Measurements from ENCODE around the gene BTK. TPM values are rescaled to one million over a fixed set of nuclear protein-coding genes. Genes with fewer than 3 reads are reported as not detected.

Gene BTK
- total RNA-seq, 2 donors from 2014 or later, result 0.48 to 1.7 TPM

DNA sequence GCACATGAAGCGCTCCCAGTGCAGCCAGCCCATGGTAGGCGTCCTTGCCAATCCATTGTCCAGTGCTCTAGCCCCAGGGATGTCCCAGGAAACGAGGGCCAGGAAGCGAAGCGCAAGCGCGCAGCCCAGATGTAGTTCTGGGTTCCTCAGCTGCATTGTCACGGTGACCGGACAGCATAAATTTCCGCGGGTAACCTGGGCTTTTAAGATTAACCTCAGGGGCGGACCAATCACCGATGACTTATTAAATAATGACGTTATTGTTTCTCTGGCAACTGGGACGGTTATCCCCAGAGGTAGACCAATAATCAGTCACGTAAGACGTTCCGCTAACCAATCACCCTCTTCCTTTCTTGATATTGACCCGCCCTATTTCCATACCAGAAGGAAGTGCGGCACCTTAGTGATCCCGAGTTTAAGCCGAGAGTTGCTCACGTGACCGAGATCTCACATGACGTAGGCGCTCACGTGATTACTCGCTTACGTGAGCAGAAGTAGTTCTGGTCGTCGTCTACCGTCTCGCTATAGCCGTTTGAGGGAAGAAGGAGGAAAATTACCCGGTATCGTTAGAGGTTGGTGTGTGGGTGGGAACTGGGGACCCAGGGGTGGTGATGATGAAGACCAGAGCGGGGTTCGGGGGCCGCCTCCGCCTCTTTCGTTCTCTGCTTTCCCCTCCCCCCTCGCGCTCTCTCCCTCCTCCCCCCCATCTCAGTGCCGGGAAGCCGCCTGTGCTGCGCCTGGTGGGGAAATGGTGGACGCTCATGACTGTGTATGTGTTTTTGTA, 21.9 kb upstream of the BTK start, which contains the start of the genes GLA and HNRNPH2:
Gene GLA, minus strand, starts transcription at position 178 of the 784 bp plus-strand sequence. Its CDS starts 22 bp downstream, at position 156.
Gene HNRNPH2, plus strand, starts transcription at position 475 of the 784 bp plus-strand sequence. CDS start 3,767 bp downstream, outside the sequence.
- Mint-ChIP-seq H3K27ac (peak within 1 kb of the TSS; percentile 94), H3K36me3 (ENCODE audit: low read depth) (peaks cover 64% of the 10 kb centered on the region), H3K4me1 (peaks cover 15% of the 10 kb centered on the region), H3K27me3 (no peaks in the 10 kb centered on the region), H3K4me3 (peak within 1 kb of the TSS; percentile 90), H3K9me3 (no peaks in the 10 kb centered on the region)
- peak; percentile 93 for ATAC-seq (replicated peaks)

DNA sequence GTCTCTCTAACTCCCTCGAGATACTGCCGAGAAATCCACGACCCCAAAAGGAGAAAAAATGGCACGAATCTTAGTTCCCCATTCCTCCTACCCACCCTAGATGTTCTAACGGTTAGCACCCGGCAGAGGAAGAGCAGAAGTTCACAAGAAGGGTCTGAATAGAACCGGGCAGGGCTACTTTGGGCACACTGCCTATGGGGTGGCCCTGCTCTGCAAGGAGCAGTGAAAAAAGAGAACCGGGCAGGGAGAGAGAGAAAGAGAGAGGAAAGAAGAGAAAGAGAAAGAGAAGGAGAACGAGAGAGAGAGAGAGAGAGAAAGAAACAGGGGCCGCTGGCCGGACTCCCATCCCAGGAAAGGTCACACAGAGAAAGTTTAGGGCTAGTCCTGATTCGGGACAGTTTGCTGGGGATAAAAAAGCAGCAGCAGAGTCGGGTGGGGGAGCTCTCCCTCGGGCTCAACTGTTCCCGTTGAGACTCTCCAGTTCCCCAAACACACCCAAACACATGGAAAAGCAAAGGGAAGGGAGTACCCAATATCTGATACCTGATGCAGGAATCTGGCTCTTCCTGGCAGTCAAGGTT, 21.3 kb upstream of the BTK start:
- Mint-ChIP-seq H3K27ac (peak overlapping the region; percentile 94), H3K4me1 (peaks cover 8% of the 10 kb centered on the region), H3K9me3 (no peaks in the 10 kb centered on the region), H3K36me3 (ENCODE audit: low read depth) (peaks cover 64% of the 10 kb centered on the region), H3K27me3 (no peaks in the 10 kb centered on the region), H3K4me3 (peak overlapping the region; percentile 90)
- ATAC-seq (replicated peaks), result no peak

DNA sequence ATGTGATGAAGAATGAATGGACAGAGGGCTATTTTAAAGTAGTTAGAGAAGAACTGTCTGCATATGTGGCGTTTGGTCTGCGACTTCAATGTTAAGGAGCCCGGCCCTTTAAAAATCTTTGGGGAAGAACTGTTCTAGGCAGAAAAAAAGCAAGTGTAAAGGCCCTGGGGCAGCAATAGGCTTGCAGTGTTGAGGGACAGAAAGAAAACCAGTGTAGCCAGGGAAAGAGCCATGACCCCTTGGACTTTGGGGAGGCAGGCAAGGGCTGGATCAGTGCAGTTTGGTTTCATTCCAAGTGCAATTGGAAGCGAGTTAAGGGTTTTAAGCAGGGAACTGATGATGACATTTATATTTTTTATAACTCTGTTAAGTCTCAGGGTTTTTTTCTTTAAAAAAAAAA, 13.8 kb upstream of the BTK start:
- H3K36me3 Mint-ChIP-seq (ENCODE audit: low read depth), result peaks cover 79% of the 10 kb centered on the region
- H3K27me3 Mint-ChIP-seq, result no peaks in the 10 kb centered on the region
- H3K27ac Mint-ChIP-seq, result no peak overlapping the region
- no peaks in the 10 kb centered on the region for H3K9me3 Mint-ChIP-seq
- no peaks in the 10 kb centered on the region for H3K4me1 Mint-ChIP-seq
- no peak for ATAC-seq (replicated peaks)
- no peak overlapping the region for H3K4me3 Mint-ChIP-seq

DNA sequence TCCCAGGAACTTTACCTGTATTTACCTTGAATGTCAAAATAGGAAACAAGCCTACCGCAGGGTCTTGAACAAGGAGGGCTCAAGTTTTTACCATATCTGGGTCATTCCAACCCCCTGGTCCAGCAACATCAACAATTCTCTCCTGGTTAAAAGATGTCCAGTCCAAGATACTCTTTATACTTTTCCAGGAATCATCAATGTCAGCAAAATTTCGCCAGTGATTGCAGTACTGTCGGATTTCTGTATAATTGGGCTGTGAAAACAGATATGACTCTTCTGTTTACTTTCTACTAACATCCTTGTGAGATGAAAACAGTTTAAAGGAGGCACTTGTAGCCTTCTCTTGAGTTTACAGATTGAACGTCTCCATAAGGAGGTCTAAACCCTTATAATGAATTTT, 12.7 kb upstream of the BTK start:
- H3K36me3 Mint-ChIP-seq (ENCODE audit: low read depth), result peaks cover 79% of the 10 kb centered on the region
- H3K9me3 Mint-ChIP-seq, result no peaks in the 10 kb centered on the region
- peaks cover 1% of the 10 kb centered on the region for H3K4me1 Mint-ChIP-seq
- ATAC-seq (replicated peaks), result no peak
- H3K27ac Mint-ChIP-seq, result no peak overlapping the region
- H3K4me3 Mint-ChIP-seq, result no peak overlapping the region
- no peaks in the 10 kb centered on the region for H3K27me3 Mint-ChIP-seq

DNA sequence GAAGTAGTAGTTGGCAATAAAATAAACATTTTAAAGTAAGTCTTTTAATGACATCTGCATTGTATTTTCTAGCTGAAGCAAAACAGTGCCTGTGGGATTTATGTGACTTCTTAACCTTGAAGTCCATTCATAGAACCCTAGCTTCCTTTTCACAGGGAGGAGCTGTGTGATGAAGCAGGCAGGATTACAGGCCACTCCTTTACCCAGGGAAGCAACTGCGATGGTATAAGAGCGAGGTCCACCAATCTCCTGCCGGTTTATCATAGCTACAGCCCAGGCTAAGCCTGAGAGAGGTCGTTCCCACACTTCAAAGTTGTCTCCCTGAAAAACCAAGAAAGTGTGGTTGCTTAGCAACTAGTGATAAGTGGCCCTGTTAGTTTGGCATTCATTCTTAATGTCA, 11.8 kb upstream of the BTK start:
- H3K9me3 Mint-ChIP-seq, result no peaks in the 10 kb centered on the region
- no peaks in the 10 kb centered on the region for H3K27me3 Mint-ChIP-seq
- peaks cover 4% of the 10 kb centered on the region for H3K4me1 Mint-ChIP-seq
- no peak overlapping the region for H3K27ac Mint-ChIP-seq
- no peak for ATAC-seq (replicated peaks)
- H3K4me3 Mint-ChIP-seq, result no peak overlapping the region
- H3K36me3 Mint-ChIP-seq (ENCODE audit: low read depth), result peaks cover 80% of the 10 kb centered on the region

DNA sequence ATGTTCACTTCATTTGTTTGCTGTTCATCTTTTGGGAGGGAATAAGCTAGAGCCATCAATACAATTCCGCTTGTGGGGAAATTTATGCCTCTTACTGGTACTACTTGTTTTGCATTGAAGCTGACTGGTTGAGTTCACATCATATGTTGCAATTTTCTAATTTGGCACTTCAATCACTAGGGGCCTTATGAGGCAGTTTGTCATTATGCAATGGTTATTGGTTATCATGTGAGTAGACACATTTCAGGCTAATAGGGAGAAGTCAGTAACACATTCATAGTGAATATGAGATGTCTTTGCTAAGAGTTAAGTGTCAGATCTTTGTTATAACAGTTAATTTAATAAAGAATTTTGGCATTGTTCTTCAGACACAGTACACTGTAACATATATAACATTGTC, 9.8 kb upstream of the BTK start:
- H3K4me3 Mint-ChIP-seq, result no peak overlapping the region
- no peak for ATAC-seq (replicated peaks)
- H3K27ac Mint-ChIP-seq, result peak overlapping the region; percentile 48
- no peaks in the 10 kb centered on the region for H3K9me3 Mint-ChIP-seq
- H3K4me1 Mint-ChIP-seq, result peaks cover 4% of the 10 kb centered on the region
- peaks cover 80% of the 10 kb centered on the region for H3K36me3 Mint-ChIP-seq (ENCODE audit: low read depth)
- H3K27me3 Mint-ChIP-seq, result no peaks in the 10 kb centered on the region

DNA sequence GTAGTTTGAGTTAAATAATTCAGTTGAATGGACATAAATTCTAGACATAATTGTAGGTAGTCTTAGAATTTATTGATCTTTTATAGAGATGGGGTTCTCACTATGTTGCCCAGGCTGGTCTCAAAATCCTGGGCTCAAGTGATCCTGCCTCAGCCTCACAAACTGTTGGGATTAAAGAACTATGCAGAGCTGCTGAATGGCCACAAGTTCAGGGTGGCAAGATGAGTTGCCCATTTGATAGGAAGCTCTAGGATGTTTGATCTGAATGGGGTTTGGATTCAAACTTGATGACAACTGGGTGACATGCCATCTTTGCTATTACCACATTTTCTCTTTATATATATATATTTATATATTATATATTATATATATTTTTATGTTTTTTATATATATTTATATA, 8.4 kb upstream of the BTK start:
- ATAC-seq (replicated peaks), result no peak
- Mint-ChIP-seq H3K9me3 (no peaks in the 10 kb centered on the region), H3K27me3 (no peaks in the 10 kb centered on the region), H3K36me3 (ENCODE audit: low read depth) (peaks cover 69% of the 10 kb centered on the region), H3K4me3 (peak overlapping the region; percentile 95), H3K27ac (no peak overlapping the region), H3K4me1 (peaks cover 4% of the 10 kb centered on the region)

DNA sequence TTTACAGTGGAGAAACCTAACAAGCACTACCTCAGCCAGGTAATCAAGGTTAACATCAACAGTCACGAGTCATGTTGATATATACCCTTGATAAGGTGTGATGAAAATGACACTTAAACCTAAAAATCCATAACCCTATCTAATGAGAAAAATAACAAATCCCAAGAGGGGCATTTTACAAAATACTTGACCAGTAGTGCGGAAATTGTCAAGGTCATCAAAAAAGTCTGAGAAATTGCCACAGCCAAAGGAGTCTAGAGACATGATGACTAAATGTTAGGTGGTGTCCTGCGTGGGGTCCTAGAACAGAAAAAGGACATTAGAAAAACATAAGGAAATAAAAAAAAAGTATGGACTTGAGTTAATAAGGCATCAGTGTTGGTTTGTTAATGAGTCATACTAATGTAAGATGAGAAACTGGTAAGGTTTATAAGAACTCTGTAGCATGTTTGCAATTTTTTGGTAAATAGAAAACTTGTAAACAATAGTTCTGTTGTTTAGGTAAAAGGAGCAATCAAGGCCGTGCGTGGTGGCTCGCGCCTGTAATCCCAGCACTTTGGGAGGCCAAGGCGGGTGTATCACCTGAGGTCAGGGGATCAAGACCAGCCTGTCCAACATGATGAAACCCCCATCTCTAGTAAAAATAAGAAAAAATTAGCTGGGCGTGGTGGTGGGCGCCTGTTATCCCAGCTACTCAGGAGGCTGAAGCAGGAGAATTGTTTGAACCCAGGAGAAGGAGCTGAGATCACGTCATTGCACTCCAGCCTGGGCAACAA, 7.7 kb upstream of the BTK start:
- peaks cover 4% of the 10 kb centered on the region for H3K4me1 Mint-ChIP-seq
- H3K4me3 Mint-ChIP-seq, result peak overlapping the region; percentile 95
- peaks cover 65% of the 10 kb centered on the region for H3K36me3 Mint-ChIP-seq (ENCODE audit: low read depth)
- ATAC-seq (replicated peaks), result no peak
- no peaks in the 10 kb centered on the region for H3K9me3 Mint-ChIP-seq
- H3K27me3 Mint-ChIP-seq, result no peaks in the 10 kb centered on the region
- peak overlapping the region; percentile 33 for H3K27ac Mint-ChIP-seq

DNA sequence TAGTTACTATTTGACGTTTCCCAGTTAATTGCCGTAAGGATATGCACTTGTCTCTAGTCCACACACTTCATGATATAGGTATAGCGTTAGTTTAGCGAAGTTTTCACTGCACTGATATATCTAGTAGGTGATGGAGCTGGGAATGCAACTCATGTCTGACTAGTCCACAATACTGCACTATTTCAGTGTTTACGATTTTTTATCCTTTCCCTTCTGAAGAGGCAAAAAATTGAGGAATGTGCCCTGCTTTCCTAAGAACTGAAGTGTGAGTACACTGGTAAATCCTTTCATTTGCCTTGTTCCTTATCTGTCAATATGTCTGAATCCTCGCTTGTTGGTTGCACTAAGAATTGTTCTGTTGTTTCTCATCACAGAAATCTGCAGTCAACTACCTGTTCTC, 5.8 kb upstream of the BTK start:
- Mint-ChIP-seq H3K4me1 (peaks cover 4% of the 10 kb centered on the region), H3K4me3 (peak overlapping the region; percentile 95), H3K27ac (peak overlapping the region; percentile 94), H3K27me3 (no peaks in the 10 kb centered on the region), H3K36me3 (ENCODE audit: low read depth) (peaks cover 62% of the 10 kb centered on the region), H3K9me3 (no peaks in the 10 kb centered on the region)
- ATAC-seq (replicated peaks), result no peak

DNA sequence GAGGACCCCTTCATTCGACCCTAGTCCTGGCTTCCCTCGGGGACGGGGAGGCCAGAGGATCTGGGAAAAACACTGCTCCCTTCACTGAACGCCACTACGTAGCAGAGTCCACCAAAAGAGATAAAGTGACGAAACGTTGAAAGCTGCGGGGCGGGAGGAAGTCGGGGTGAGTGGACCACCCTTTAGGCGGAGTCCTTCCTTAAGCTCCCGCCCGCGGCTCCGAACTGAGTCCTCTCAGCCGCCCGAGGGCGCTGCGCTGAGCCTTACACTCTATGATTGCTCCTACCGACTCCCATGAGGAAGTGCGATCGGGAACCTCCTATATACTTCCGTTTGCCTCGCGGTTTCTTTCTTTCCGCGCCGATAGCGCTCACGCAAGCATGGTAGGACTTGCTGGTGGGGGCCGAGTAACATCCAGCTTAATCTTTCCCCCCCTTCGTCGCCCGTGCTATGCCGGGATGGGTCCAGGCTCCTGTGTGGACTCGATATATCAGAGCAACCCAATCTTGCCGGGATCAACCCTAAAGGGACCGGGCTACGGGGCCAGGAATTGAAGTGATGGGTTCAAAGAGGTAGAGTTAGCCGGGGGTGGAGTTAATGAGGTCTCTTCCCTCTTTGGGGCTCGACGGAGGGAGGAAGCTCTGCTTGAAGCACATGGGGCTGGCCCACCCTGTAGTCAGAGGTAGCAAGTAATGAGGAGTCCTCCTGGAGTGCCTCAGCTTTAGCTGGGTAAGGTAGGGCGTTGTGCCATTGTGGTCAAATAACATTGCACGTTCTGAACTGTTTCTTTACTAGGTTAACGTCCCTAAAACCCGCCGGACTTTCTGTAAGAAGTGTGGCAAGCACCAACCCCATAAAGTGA, 4.9 kb upstream of the BTK start, which contains the start of gene RPL36A:
Gene RPL36A, plus strand, starts transcription at position 348 of the 862 bp plus-strand sequence. Its CDS starts 33 bp downstream, at position 381.
- Mint-ChIP-seq H3K4me1 (peaks cover 4% of the 10 kb centered on the region), H3K27ac (peak within 1 kb of the TSS; percentile 94), H3K9me3 (no peaks in the 10 kb centered on the region), H3K36me3 (ENCODE audit: low read depth) (peaks cover 52% of the 10 kb centered on the region), H3K4me3 (peak within 1 kb of the TSS; percentile 95), H3K27me3 (no peaks in the 10 kb centered on the region)
- peak; percentile 97 for ATAC-seq (replicated peaks)

DNA sequence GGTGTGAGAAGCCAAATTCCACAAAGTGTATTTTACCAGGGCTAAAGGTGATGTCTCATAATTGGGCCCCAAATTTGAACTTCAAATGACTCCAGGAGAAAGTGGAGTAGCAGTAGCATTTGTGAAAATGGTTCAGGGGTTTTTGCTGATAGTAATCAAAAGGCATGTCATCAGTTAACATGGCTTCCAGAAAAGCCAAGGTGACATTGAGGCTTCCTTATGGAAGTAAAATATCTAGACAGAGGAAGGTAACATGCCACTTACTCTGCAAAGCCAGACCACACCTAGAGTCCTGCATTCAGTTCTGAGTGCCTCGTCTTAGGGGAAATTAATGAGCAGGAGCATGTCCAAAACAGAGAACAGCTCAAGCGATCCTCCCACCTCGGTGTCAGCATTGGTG, 2.6 kb upstream of the BTK start:
- no peaks in the 10 kb centered on the region for H3K9me3 Mint-ChIP-seq

DNA sequence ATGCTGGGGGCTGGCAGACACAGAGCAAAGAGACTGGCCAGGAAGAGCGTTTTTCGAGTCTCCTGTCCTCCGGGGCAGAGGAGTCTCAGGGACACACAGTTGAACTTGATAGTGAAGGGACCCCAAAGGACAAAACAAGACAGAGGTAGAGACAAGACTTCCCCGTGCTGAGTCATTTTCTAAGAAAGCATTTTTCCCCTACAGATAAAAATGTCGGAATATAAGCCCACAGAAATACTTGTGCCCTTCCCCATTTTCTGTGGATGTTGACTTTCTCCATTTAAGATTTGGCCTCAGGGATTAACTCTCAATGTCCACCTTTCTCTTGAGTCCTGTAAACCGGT, 523 bp upstream of the BTK start:
- no peak overlapping the region for H3K27ac Mint-ChIP-seq
- H3K27me3 Mint-ChIP-seq, result no peaks in the 10 kb centered on the region
- no peaks in the 10 kb centered on the region for H3K9me3 Mint-ChIP-seq
- peaks cover 8% of the 10 kb centered on the region for H3K36me3 Mint-ChIP-seq (ENCODE audit: low read depth)
- H3K4me3 Mint-ChIP-seq, result no peak overlapping the region
- no peaks in the 10 kb centered on the region for H3K4me1 Mint-ChIP-seq
- no peak for ATAC-seq (replicated peaks)

More for the DNA sequence above, 2.6 kb upstream of the BTK start:
- no peak overlapping the region for H3K4me3 Mint-ChIP-seq
- H3K4me1 Mint-ChIP-seq, result peaks cover 2% of the 10 kb centered on the region
- no peaks in the 10 kb centered on the region for H3K27me3 Mint-ChIP-seq
- H3K27ac Mint-ChIP-seq, result no peak overlapping the region
- peaks cover 29% of the 10 kb centered on the region for H3K36me3 Mint-ChIP-seq (ENCODE audit: low read depth)
- no peak for ATAC-seq (replicated peaks)

DNA sequence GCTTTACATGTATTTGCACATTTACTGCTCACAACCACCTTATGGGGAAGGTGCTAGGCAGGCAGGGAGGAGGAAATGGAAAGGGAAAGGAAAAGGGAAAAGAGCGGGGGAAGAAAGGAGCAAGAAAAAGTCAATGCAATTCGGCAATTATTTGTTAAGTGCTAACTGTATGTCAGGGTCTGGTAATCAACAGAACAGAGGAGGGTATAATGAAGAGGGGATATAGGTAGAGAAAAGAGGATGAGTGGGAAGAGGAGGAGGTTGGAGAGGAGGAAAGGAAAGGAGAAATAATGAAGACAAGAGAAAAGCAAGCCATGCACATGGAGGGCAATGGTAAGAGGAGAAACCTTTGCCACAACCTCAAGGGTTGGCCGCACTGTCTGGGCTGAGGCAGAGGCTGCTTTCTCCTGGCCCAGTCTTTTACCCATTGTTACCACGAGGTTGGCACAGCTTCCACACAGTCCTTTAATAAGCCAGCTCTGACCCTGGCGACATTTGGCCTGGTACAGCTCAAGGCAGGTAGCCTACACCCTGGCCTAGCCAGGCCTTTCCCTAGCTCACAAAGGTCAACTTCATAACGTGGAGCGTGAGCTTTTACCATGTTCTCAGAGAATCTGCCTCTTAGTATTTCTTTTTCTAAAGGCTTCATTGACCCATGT, 836 bp downstream of the BTK start:
- no peaks in the 10 kb centered on the region for H3K27me3 Mint-ChIP-seq
- H3K36me3 Mint-ChIP-seq (ENCODE audit: low read depth), result no peaks in the 10 kb centered on the region
- no peak for ATAC-seq (replicated peaks)
- no peak overlapping the region for H3K4me3 Mint-ChIP-seq
- no peaks in the 10 kb centered on the region for H3K4me1 Mint-ChIP-seq
- no peaks in the 10 kb centered on the region for H3K9me3 Mint-ChIP-seq
- H3K27ac Mint-ChIP-seq, result no peak overlapping the region
